Measurements from ENCODE around the gene TMEM120A.

DNA sequence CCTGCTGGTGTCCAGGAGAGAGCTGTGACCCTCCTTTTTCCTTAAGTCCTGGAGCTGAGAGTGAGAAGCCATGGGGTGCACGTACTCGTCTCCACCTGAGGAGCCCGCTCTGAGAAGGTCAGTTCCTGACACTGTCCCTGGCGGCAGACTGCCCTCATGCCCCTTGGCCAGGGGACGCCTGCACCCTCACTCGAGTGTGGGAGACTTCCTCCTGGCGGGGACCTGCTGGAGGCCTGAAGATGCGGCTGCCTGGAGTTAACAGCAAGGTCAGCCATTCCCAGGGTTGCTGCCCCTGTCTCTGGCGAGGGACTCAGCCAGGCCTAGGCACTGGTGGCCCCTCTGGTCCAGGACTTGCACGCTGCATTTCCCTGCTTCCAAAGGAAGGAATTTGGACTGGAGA lies 26.4 kb downstream of the TMEM120A start:
- TF ChIP-seq POLR2AphosphoS5 (IDR thresholded peaks at IDR 0.05; ENCODE audit: low read depth, low read length) (no peak), SIN3A (IDR thresholded peaks at IDR 0.05; ENCODE audit: borderline replicate concordance, insufficient read depth, low read length) (no peak), TAF1 (IDR thresholded peaks at IDR 0.05; ENCODE audit: borderline replicate concordance, insufficient read depth, low read length) (no peak)
- TF ChIP-seq, protein P1, sequence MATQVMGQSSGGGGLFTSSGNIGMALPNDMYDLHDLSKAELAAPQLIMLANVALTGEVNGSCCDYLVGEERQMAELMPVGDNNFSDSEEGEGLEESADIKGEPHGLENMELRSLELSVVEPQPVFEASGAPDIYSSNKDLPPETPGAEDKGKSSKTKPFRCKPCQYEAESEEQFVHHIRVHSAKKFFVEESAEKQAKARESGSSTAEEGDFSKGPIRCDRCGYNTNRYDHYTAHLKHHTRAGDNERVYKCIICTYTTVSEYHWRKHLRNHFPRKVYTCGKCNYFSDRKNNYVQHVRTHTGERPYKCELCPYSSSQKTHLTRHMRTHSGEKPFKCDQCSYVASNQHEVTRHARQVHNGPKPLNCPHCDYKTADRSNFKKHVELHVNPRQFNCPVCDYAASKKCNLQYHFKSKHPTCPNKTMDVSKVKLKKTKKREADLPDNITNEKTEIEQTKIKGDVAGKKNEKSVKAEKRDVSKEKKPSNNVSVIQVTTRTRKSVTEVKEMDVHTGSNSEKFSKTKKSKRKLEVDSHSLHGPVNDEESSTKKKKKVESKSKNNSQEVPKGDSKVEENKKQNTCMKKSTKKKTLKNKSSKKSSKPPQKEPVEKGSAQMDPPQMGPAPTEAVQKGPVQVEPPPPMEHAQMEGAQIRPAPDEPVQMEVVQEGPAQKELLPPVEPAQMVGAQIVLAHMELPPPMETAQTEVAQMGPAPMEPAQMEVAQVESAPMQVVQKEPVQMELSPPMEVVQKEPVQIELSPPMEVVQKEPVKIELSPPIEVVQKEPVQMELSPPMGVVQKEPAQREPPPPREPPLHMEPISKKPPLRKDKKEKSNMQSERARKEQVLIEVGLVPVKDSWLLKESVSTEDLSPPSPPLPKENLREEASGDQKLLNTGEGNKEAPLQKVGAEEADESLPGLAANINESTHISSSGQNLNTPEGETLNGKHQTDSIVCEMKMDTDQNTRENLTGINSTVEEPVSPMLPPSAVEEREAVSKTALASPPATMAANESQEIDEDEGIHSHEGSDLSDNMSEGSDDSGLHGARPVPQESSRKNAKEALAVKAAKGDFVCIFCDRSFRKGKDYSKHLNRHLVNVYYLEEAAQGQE (IDR thresholded peaks at IDR 0.05; ENCODE audit: insufficient read depth in 1 of 2, low read depth in 2 of 2, low read length in 2 of 2) = no peak
